NT2/D1 (cell line): ENCODE measurements around the gene RAB26.

ENCODE experiments used
- SUZ12 ChIP-seq: IDR thresholded peaks from 2 replicates; pipeline ENCODE4 v1.6.1; 2011; ENCODE audit not compliant: insufficient read length, insufficient read depth; ENCODE audit errors: extremely low read depth
- YY1 ChIP-seq: IDR thresholded peaks from 2 replicates; pipeline ENCODE4 v1.6.1; 2011; ENCODE audit not compliant: insufficient read length, insufficient read depth
- ZNF274 ChIP-seq: IDR thresholded peaks from 2 replicates; pipeline ENCODE4 v1.6.1; 2011; ENCODE audit warnings: mild to moderate bottlenecking, low read depth, low read length

- no peak for TF ChIP-seq ZNF274
- no peak for TF ChIP-seq YY1
- TF ChIP-seq SUZ12, result no peak
Observed at GRCh38 chr16:2179107-2179501, 30.7 kb downstream of the RAB26 start.
